SK-N-SH (cell line): ENCODE results near the gene A1BG.
"Not testable (repeated sequence)": the region's sequence is repeated elsewhere in the genome, so short reads cannot be mapped to it uniquely, and the experiment has no call there.

Experiments
- EP300 ChIP-seq, 2 experiments: IDR thresholded peaks; 2 replicates each; pipeline versions ENCODE4 v1.4.0 to v1.6.1; 2012; ENCODE audit warnings: borderline replicate concordance in 1 of 2, low read depth in 1 of 2, low read length in 1 of 2
- JUND ChIP-seq: IDR thresholded peaks from 2 replicates; pipeline ENCODE4 v1.4.0; 2012
- NRF1 ChIP-seq: IDR thresholded peaks from 2 replicates; pipeline ENCODE4 v1.6.1; 2012; ENCODE audit warnings: low read depth, mild to moderate bottlenecking, low read length
- POLR2AphosphoS5 ChIP-seq: IDR thresholded peaks from 2 replicates; pipeline ENCODE4 v1.6.1; 2012; ENCODE audit warnings: low read depth, low read length
- SIN3A ChIP-seq: IDR thresholded peaks from 2 replicates; pipeline ENCODE4 v1.6.1; 2012; ENCODE audit warnings: low read depth, mild to moderate bottlenecking, low read length, moderate library complexity, borderline replicate concordance
- TAF1 ChIP-seq: IDR thresholded peaks from 2 replicates; pipeline ENCODE4 v1.6.1; 2012; ENCODE audit warnings: low read depth, mild to moderate bottlenecking, low read length, moderate library complexity, borderline replicate concordance
- YY1 ChIP-seq: IDR thresholded peaks from 2 replicates; pipeline ENCODE4 v1.4.0; 2012; ENCODE audit warnings: low read depth, mild to moderate bottlenecking
- ZBTB33 ChIP-seq: IDR thresholded peaks from 2 replicates; pipeline ENCODE4 v1.4.0; 2012; ENCODE audit warnings: low read depth, borderline replicate concordance
- TF ChIP-seq, protein P1 (sequence below): fragments of 200-600 bp; sonication (generic); IDR thresholded peaks from 2 replicates; pipeline ENCODE4 v1.6.1; 2017; ENCODE audit warnings: antibody characterized with exemption, mild to moderate bottlenecking, moderate library complexity
- TF ChIP-seq, protein P2 (sequence below): fragments of 150-350 bp; IDR thresholded peaks from 2 replicates; pipeline ENCODE4 v1.6.1; 2016; ENCODE audit warnings: mild to moderate bottlenecking, low read depth, low read length
- TF ChIP-seq, protein P3 (sequence below): fragments of 150-350 bp; IDR thresholded peaks from 2 replicates; pipeline ENCODE4 v1.6.1; 2017; ENCODE audit warnings: antibody characterized with exemption, low read length, low read depth, borderline replicate concordance

DNA sequence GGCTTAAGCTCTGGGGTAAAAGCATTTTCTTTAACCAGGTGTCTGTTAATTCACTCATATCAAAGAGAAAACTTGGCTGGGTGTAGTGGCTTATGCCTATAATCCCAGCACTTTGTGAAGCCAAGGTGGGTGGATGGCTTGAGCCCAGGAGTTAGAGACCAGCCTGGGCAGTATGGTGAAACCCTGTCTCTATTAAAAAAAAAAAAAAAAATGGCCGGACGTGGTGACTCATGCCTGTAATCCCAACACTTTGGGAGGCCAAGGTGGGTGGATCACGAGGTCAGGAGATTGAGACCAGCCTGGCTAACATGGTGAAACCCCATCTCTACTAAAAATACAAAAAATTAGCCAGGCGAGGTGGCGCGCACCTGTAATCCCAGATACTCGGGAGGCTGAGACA is 23.4 kb upstream of the A1BG start:
- TF ChIP-seq, protein P1, sequence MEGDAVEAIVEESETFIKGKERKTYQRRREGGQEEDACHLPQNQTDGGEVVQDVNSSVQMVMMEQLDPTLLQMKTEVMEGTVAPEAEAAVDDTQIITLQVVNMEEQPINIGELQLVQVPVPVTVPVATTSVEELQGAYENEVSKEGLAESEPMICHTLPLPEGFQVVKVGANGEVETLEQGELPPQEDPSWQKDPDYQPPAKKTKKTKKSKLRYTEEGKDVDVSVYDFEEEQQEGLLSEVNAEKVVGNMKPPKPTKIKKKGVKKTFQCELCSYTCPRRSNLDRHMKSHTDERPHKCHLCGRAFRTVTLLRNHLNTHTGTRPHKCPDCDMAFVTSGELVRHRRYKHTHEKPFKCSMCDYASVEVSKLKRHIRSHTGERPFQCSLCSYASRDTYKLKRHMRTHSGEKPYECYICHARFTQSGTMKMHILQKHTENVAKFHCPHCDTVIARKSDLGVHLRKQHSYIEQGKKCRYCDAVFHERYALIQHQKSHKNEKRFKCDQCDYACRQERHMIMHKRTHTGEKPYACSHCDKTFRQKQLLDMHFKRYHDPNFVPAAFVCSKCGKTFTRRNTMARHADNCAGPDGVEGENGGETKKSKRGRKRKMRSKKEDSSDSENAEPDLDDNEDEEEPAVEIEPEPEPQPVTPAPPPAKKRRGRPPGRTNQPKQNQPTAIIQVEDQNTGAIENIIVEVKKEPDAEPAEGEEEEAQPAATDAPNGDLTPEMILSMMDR = not testable (repeated sequence)
- TF ChIP-seq, protein P2, sequence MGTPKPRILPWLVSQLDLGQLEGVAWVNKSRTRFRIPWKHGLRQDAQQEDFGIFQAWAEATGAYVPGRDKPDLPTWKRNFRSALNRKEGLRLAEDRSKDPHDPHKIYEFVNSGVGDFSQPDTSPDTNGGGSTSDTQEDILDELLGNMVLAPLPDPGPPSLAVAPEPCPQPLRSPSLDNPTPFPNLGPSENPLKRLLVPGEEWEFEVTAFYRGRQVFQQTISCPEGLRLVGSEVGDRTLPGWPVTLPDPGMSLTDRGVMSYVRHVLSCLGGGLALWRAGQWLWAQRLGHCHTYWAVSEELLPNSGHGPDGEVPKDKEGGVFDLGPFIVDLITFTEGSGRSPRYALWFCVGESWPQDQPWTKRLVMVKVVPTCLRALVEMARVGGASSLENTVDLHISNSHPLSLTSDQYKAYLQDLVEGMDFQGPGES = not testable (repeated sequence)
- not testable (repeated sequence) for TF ChIP-seq SIN3A; YY1; POLR2AphosphoS5; NRF1; JUND; EP300 (IDR thresholded peaks at IDR 0.05; ENCODE audit: borderline replicate concordance in 1 of 2, low read depth in 1 of 2, low read length in 1 of 2); ZBTB33; TAF1
- TF ChIP-seq, protein P3, sequence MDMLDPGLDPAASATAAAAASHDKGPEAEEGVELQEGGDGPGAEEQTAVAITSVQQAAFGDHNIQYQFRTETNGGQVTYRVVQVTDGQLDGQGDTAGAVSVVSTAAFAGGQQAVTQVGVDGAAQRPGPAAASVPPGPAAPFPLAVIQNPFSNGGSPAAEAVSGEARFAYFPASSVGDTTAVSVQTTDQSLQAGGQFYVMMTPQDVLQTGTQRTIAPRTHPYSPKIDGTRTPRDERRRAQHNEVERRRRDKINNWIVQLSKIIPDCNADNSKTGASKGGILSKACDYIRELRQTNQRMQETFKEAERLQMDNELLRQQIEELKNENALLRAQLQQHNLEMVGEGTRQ = not testable (repeated sequence)
